NCI-H524 (cell line): ENCODE data around the gene C1orf226.
A peak's percentile ranks its signal among the peaks of the same experiment; 100 is the strongest.

Experiments used
- DNase-seq, 2 experiments: peaks; one replicate each; lab custom pipeline; 2025; lab: John Stamatoyannopoulos, UW

C1orf226 gene

GRCh38 chr1:162365284-162366020 lies 16.1 kb upstream of the C1orf226 start:
- DNase-seq = no peak

DNA sequence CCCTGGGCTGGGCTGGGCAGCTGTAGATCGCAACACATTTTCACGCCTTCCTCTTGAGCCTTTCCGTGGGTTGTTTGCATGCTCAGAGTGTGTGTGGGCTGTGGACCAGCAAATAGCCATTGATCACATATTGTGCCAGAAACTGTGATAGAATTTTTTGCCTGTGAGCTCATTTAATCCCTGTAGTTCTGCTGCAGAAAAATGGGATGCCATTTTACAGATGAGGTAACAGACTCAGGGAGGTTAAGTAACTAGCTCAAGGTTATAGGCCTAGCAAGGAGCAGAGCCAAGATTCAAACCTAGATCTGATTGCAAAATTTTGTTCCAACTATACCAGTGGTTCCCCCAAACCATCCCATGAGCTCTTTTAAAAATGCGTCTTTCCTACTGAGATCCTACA lies 15.4 kb upstream of the C1orf226 start:
- DNase-seq = no peak

DNA sequence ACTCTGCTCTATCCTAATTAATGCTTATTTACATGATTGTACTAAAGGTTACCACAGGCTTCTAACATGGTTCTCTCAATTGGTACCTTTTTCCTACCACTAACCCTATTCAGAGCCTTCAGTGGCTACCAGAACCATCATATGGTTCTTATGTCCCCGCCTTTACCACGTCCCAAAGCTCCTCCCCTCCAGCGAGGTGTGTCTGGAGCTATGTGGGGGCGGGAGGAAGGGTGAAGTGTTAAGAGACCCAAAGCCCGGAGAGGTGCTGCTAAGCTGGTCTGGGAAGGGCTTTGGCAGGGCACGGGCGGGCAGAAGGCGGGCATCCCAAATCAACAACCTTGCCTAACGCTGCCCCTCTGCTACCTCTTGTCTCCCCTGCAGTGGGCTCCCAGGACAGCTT lies 14.9 kb upstream of the C1orf226 start:
- DNase-seq = no peak

DNA sequence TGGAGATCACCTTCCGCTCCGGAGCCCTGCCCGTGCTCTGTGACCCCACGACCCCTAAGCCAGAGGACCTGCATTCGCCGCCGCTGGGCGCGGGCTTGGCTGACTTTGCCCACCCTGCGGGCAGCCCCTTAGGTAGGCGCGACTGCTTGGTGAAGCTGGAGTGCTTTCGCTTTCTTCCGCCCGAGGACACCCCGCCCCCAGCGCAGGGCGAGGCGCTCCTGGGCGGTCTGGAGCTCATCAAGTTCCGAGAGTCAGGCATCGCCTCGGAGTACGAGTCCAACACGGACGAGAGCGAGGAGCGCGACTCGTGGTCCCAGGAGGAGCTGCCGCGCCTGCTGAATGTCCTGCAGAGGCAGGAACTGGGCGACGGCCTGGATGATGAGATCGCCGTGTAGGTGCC lies 14.5 kb upstream of the C1orf226 start:
- DNase-seq = no peak

- no peak for DNase-seq
These were observed 13.8 kb upstream of the C1orf226 start for GRCh38 chr1:162367772-162368171.

DNA sequence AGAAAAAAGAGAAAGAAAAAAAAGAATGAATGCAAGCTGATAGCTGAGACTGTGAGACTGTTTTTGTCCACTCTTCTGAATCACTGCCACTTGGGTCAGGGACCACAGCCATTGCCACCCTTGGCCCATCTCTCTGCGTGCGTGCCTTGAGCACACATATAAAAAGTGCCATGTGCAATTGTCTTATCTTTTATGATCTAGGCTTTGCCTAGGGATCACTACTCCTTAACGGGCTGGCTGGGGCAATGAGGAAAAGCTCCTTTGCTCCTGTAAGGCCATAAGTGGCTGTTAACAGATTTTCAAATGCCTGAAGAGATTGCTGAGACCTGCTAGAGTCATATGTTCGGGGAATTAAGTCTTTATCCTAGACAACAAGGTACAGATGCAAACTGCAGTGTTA lies 13.1 kb upstream of the C1orf226 start:
- DNase-seq = peak; percentile 37 to 84

DNA sequence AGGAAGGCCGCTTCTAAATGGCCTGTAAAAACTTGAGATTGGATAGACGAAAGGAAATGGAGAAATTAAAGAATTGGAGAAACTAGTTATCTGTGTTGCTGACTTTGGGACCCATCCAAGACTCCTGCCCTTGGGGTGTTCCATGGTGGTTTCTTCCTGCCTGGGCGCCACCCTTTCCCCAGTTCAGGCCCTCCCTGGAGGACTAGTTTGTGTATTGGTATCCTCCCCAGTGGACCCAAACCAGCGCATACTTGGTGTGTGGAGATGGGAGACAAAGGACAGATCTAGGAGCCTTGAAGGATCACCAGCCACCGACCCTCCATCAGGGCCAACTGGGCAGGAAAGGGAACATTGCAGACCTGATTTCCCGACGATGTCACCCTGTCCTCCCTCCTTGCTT lies 12.0 kb upstream of the C1orf226 start:
- no peak for DNase-seq

- DNase-seq = no peak
These were observed 11.4 kb upstream of the C1orf226 start for GRCh38 chr1:162370161-162370560.

- DNase-seq = no peak
These were observed 10.8 kb upstream of the C1orf226 start for GRCh38 chr1:162370721-162371120.

DNA sequence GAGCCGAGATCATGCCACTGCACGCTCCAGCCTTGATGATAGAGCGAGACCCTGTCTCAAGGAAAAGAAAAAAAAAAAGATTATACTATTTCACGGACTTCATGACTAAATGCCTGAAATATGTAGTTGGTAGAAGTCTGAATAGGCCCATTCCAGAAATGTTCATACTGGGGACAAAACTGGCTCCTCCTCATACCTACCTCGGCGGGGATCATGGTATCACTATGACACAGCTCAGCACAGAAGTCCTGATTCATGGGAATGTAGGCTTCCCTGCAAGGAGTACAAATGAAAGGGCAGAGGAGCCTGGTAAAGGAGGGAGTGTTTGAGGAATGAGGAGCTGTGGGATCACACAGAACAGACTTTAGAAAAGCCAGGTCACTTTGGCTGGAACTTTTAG lies 9.9 kb upstream of the C1orf226 start:
- no peak for DNase-seq

DNA sequence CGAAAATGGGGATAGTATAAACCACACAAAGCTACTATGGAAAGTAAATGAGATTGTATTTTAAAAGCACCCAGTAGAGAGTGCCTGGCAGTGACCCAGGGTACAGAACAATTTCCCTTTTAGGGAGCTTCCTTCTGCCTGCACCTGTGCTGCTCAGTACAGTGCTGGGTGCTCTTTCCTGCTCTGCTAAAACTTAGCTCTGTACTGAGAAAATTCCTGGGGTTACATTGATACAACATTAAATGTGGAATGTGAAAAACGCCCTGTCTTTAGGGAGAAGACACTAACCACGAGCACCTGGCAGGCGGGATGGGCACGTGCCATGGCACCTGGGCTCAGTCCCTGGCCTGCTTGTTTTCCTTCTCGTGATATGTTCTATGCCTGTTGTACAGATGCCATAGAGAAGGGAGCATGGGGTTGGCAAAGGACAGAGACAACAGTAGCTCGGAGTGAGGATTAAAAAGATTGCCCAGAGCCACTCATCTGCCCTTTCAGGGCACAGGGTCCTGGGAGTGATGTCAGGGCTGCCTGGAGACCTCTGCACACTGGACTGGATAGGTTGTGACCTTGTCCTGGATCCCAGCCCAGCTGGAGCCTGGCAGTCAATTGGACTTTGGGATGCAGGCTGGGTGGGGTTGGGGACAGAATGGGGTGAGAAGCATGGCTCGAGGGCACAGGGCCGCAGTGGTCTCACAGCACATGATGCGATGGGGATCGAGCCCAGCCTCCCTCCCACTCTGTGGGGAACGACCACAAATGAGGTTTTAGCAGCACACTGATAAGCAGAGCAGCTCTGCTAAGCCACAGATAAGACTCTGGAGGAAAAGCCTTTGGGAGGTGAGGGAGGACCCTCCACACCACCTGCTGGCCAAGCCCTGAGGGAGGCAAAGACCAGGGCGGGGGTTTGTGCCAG lies 9.1 kb upstream of the C1orf226 start:
- no peak for DNase-seq

- DNase-seq = no peak
These were observed 8.5 kb upstream of the C1orf226 start for GRCh38 chr1:162373072-162373427.

GRCh38 chr1:162373541-162374260 lies 7.8 kb upstream of the C1orf226 start:
- no peak for DNase-seq

DNA sequence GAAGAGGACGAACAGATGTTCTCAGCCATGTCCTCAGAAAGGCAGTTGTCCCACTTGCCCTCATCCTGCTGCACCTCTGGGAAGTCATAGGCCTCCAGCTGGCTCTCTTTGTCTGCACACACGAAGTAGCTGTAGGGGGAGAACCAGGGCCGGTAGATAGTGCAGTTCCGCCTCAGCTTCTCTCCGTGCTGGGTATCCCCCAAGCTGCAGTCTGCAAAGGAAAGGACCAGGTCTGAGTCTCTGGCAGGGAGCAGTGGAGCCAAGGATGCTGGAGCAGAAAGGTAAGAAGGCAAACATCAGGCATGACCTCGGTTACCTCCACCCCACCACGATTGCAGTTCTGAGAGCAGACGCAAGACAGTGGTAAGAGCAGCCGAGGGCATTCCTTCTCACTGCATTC lies 7.1 kb upstream of the C1orf226 start:
- no peak for DNase-seq

- DNase-seq = no peak
These were observed 6.1 kb upstream of the C1orf226 start for GRCh38 chr1:162375463-162375862.

GRCh38 chr1:162376691-162377090 lies 4.8 kb upstream of the C1orf226 start, which contains the start of gene SPATA46:
Gene SPATA46 (minus strand): TSS chr1:162376854. CDS start chr1:162376790, 64 bp downstream.
- no peak for DNase-seq

GRCh38 chr1:162380061-162380846 lies 1.3 kb upstream of the C1orf226 start:
- no peak for DNase-seq

DNA sequence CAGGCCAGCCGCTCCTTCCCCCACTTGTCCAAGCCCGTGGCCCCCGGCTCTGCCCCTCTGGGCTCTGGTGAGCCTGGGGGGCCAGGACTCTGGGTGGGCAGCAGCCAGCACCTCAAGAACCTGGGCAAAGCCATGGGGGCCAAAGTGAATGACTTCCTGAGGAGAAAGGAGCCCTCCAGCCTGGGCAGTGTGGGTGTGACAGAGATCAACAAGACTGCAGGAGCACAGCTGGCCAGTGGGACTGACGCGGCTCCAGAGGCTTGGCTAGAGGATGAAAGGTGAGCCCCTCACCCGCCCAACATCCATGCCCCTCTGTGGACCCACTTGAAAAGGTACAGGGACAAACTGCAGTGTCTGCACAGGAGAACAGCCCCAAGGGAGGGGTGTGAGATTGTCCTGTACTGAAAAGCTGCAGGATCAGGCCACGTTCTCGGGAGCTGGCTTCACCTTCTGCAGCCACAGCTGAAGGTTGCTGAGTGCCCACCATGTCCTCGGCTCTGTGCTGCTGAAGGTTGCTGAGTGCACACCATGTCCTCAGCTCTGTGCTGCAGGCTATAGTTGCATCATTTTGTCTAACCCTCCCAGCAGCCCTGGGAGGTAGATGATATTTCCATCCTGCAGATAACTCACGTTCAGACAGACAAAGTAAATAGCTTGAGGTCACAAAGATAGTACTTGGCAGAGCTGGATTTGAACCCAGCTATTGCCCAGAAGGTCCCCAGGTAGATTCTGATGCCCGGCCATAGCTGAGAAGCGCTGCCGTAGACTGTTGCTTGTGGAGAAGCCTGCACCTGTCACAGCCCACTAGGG lies 618 bp downstream of the C1orf226 start:
- no peak for DNase-seq

DNA sequence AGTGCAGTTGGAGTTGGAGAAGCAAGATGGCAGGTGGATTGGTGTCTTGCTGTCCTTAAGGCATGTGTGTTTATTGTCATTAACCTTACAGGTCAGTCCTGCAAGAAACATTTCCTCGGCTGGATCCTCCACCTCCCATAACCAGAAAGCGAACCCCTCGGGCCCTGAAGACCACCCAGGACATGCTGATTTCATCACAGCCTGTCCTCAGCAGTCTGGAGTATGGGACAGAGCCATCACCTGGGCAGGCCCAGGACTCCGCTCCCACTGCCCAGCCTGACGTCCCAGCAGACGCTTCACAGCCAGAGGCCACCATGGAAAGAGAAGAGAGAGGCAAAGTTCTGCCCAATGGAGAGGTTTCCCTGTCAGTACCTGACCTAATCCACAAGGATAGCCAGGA lies 1.6 kb downstream of the C1orf226 start:
- no peak for DNase-seq

- DNase-seq = no peak
These were observed 2.0 kb downstream of the C1orf226 start for GRCh38 chr1:162383516-162383915.

DNA sequence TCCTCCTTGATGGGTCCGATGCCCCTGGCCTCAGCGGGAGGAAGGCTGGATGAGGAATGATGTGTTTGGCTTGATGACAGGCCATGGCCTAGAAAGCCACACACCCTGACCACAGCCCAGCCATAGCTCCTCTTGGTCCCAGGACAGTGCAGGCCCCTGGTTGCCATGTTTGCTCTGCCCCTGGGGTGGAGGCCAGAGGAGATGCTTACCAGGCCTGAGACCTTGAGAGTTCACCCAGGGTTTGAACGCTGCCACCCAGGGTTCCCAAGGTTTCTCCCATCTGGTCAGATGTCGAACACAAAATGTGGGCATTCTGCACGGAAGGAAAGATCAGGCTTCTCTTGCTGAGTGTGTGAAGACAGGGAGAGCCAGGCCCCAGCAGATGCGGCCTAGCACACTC lies 2.6 kb downstream of the C1orf226 start:
- no peak for DNase-seq
